Effector memory CD4-positive, alpha-beta T cell (primary cell): Measurements from ENCODE around the gene KRTAP5-5.
"Not testable (repeated sequence)": the region's sequence is repeated elsewhere in the genome, so short reads cannot be mapped to it uniquely, and the experiment has no call there.

Source experiments
- DNase-seq, 3 donors: peaks; one replicate each; pipeline ENCODE4 v3.0.0-alpha.2; 2020
- H3K27ac ChIP-seq: 2 replicates; pipeline ENCODE4 v1.7.0; 2013; ENCODE audit warnings: mild to moderate bottlenecking, low read length, moderate library complexity; ENCODE audit not compliant: insufficient read depth, poor library complexity, severe bottlenecking
- H3K27me3 ChIP-seq: replicated peaks from 2 replicates; pipeline ENCODE4 v1.7.0; 2013; ENCODE audit warnings: mild to moderate bottlenecking, low read length; ENCODE audit not compliant: insufficient read depth, control insufficient read depth, poor library complexity, severe bottlenecking
- H3K36me3 ChIP-seq: 2 replicates; pipeline ENCODE4 v1.7.0; 2013; ENCODE audit warnings: mild to moderate bottlenecking, low read length, moderate library complexity; ENCODE audit not compliant: control insufficient read depth, insufficient read depth
- H3K4me1 ChIP-seq: 2 replicates; pipeline ENCODE4 v1.7.0; 2013; ENCODE audit warnings: low read length, mild to moderate bottlenecking; ENCODE audit not compliant: control insufficient read depth, insufficient read depth, poor library complexity, severe bottlenecking
- H3K4me3 ChIP-seq: 2 replicates; pipeline ENCODE4 v1.7.0; 2013; ENCODE audit warnings: low read length, low read depth, mild to moderate bottlenecking; ENCODE audit not compliant: insufficient read depth, poor library complexity, severe bottlenecking
- H3K9me3 ChIP-seq: 2 replicates; pipeline ENCODE4 v1.7.0; 2013; ENCODE audit warnings: mild to moderate bottlenecking, low read length, moderate library complexity; ENCODE audit not compliant: control insufficient read depth

Gene KRTAP5-5

GRCh38 chr11:1654388-1655167 lies 25.0 kb downstream of the KRTAP5-5 start:
- no peak overlapping the region for H3K27ac ChIP-seq
- H3K27me3 ChIP-seq, result peaks cover 4% of the 10 kb centered on the region
- no peak overlapping the region for H3K4me3 ChIP-seq
- H3K4me1 ChIP-seq, result peaks cover 5% of the 10 kb centered on the region
- H3K36me3 ChIP-seq, result no peaks in the 10 kb centered on the region
- DNase-seq, result no peak
- no peaks in the 10 kb centered on the region for H3K9me3 ChIP-seq

DNA sequence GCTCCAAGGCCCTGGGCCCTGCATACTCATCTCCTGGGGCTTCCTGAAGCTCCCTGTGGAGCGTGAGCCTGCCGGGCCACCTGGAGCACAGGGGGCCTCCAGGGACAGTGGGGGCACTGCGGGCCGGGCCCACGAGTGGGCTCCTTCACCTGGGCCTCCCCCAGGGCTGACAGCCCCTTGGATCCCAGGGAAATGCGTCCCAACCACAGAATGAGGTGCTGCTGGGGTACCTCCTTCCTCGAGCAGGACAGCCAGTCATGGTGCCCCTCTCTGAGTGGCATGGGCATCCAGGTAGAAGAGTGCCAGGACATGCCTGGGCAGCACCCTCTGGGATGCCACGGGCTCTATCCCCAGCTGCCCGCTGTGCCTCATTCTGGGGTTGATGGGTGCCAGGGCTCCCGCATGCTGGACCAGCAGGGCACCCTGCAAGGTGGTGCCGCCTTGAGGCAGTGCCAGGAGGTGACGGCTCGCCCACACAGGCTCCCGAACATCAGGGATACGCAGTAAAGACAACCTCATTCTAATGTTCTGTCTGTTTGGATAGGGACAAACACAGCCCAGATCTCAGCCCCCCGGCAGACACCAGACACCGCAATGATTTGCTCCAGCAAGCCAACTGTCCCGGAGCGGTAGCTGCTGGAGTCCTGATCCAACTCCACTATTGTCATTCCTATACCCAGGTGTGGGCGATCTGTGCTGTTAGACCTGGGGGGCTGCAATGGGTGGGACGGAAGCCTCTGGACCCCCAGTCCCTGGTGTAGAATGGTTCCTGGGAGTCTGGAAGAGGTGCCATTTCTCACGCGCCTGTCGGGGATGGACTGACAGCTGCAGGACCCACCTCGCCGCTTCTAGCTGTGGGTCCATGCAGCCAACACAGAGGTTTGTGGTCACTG lies 25.8 kb downstream of the KRTAP5-5 start:
- Histone ChIP-seq H3K36me3 (no peaks in the 10 kb centered on the region), H3K4me1 (peaks cover 7% of the 10 kb centered on the region), H3K27me3 (peaks cover 4% of the 10 kb centered on the region), H3K27ac (no peak overlapping the region), H3K9me3 (no peaks in the 10 kb centered on the region), H3K4me3 (no peak overlapping the region)
- DNase-seq, result no peak

DNA sequence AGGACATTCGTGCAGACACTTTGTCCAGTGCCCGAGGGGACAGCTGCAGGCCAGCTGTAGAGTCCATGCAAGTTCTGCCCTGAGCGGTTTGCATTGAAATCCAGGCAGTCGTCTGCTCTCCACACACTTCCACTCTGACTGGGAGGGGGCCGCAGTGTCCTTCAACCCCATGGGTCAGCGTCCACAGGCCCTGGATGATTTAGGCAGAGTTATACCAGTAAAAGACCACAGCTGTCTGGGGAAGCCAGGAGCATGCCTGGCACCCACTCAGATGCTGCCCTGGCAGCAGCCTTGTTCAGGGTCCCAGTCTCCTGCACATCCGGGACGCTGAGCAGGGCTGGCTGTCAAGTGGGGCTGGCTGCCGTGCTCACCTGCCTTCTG lies 26.5 kb downstream of the KRTAP5-5 start:
- Histone ChIP-seq H3K36me3 (no peaks in the 10 kb centered on the region), H3K4me3 (no peak overlapping the region), H3K4me1 (peaks cover 7% of the 10 kb centered on the region), H3K9me3 (no peaks in the 10 kb centered on the region), H3K27ac (no peak overlapping the region), H3K27me3 (peaks cover 4% of the 10 kb centered on the region)
- no peak for DNase-seq

- Histone ChIP-seq H3K9me3 (no peaks in the 10 kb centered on the region), H3K4me1 (peaks cover 7% of the 10 kb centered on the region), H3K27ac (no peak overlapping the region), H3K36me3 (no peaks in the 10 kb centered on the region), H3K27me3 (peaks cover 4% of the 10 kb centered on the region), H3K4me3 (no peak overlapping the region)
- DNase-seq, result no peak
Measured at GRCh38 chr11:1656670-1657069, 27.1 kb downstream of the KRTAP5-5 start.

DNA sequence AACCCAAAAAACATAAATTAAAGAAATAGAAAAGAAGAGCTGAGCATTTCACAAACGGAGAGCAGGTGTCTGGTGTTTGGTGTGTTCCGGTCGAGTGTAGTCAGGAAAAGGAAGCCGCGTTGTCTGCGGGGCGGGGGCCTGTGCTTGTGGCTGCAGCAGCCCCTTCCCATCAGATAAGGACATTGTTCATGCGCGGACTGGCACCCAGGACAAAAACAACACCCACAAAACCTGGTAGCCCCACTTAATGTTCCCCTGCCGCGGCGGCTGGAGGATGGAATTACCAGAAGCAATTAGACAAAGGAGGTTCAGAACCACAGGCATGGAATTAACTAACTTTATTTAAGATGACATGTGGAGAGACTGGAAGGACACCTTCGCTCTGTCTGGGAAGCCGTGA lies 29.9 kb downstream of the KRTAP5-5 start:
- H3K36me3 ChIP-seq, result no peaks in the 10 kb centered on the region
- H3K27me3 ChIP-seq, result peaks cover 4% of the 10 kb centered on the region
- no peaks in the 10 kb centered on the region for H3K9me3 ChIP-seq
- no peak overlapping the region for H3K27ac ChIP-seq
- no peak overlapping the region for H3K4me3 ChIP-seq
- DNase-seq, result no peak
- H3K4me1 ChIP-seq, result peaks cover 4% of the 10 kb centered on the region

DNA sequence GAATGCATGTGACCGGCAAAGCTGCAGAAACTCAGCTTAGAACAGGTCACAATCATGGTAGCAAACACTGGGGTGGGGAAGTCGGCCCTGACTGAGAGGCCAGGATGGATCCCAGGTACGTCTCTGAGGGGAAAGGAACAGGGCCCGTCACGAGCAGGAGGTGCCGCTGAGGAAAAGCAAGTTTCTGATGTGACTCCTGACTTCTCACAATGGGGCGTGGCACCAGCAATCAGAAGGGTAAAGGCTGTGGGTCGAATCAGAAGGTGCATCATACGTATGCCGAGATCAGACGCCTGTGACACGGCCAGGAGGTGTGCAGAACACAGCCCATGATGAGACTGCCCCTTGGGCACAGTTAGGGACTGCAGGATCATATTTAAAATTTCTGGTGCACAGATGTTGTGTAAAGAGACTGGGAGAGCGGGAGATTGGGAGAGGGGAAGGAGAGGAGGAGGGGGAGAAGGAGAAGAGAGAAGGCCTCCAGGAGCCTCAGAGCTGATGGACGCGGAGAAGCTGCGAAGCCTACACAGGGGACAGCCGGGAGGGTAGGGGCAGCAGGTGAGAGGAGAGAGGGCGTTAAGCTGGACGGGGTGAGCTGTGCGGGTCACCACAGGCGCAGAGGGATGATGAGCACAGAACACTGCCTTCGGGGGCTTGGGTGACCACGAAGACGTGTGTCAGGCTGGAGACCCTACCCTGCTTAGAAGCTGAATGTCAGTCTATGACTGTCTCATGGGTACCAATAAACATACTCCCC lies 30.7 kb downstream of the KRTAP5-5 start:
- Histone ChIP-seq H3K4me1 (peaks cover 4% of the 10 kb centered on the region), H3K27ac (no peak overlapping the region), H3K36me3 (no peaks in the 10 kb centered on the region), H3K4me3 (no peak overlapping the region), H3K9me3 (no peaks in the 10 kb centered on the region), H3K27me3 (no peaks in the 10 kb centered on the region)
- no peak for DNase-seq

DNA sequence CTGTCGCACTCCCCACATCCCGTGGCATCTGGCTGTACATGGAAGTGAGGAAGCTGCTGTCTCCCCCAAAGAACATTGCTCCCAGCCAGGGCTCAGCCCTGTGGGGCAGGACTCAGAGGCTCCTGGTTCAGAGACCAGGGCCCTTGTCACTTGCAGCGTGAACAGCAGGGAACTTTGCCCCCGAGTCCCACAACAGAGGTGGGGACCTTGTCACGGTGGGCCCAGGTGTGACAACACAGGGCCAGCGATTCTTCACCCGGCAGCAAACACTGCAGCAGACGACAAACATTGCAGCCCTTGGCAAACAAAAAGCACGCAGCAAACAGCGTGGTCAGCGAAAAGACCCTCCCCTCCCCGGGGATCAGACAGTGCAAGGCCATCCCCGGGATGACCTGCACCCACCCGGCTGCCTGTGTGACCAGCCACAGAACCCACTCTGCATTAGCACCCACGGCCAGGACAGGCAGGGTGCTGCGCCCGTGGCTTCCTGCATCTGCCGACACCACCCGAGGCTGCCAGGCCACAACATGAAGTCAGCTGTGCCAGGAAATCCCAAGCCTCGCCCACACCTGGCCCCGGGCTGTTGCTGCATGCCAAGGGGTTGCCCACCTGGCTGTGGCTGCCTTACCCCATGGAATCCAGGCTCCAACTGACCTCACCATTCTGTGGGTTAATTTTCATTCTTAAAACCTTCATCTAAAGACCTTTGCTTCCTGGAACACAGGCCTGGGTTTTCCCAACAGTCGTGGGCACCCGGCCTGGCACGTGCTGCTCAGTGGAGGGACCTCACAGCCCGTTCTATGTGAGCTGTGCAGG lies 32.1 kb downstream of the KRTAP5-5 start:
- DNase-seq, result not testable (repeated sequence)

DNA sequence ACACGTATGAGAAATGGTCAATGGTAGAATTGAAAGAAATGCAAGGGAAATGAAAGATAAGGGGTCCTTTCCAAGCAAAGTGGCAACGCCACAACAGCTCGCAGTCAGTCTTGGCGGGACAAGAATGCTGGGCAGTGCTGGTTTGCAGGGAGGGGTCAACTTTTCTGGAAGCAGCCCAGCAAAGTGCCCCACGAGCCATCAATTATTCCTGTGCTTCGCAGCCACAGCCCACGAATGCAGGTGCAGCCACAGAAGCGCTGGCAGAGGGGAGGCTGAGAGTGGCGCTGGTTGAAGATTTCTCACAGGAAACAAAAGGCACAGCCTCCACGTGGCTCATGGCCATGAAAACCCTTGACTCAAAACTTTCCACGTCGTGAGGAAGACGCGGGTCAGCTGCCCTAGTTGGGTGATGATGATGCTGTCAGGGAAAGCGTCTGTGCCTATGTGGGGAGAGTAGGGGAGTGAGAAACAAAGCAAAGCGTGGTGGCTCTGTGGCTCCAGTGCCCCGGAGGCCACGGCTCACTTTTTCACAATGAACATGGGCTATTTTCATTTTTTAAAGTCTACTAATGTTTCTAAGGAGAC lies 33.2 kb downstream of the KRTAP5-5 start:
- not testable (repeated sequence) for H3K9me3 ChIP-seq, H3K27ac ChIP-seq, H3K4me3 ChIP-seq, H3K27me3 ChIP-seq, DNase-seq, H3K4me1 ChIP-seq, H3K36me3 ChIP-seq

More for the DNA sequence above, 32.1 kb downstream of the KRTAP5-5 start:
- not testable (repeated sequence) for H3K36me3 ChIP-seq, H3K4me3 ChIP-seq, H3K27ac ChIP-seq, H3K9me3 ChIP-seq, H3K27me3 ChIP-seq, H3K4me1 ChIP-seq

GRCh38 chr11:1665313-1665712 lies 35.7 kb downstream of the KRTAP5-5 start:
- no peaks in the 10 kb centered on the region for H3K9me3 ChIP-seq
- H3K36me3 ChIP-seq, result no peaks in the 10 kb centered on the region
- H3K4me3 ChIP-seq, result no peak overlapping the region
- no peak for DNase-seq
- H3K27ac ChIP-seq, result no peak overlapping the region
- no peaks in the 10 kb centered on the region for H3K4me1 ChIP-seq
- no peaks in the 10 kb centered on the region for H3K27me3 ChIP-seq
